HCEC 1CT (cell line): ENCODE data around the gene KANK4.

Source experiments
- DNase-seq: peaks from one replicate; pipeline ENCODE4 v3.0.0-alpha.2; 2017

Gene KANK4

GRCh38 chr1:62336995-62337705 is 17.9 kb upstream of the KANK4 start:
- no peak for DNase-seq

GRCh38 chr1:62336638-62336994 is 17.4 kb upstream of the KANK4 start:
- DNase-seq, result no peak

DNA sequence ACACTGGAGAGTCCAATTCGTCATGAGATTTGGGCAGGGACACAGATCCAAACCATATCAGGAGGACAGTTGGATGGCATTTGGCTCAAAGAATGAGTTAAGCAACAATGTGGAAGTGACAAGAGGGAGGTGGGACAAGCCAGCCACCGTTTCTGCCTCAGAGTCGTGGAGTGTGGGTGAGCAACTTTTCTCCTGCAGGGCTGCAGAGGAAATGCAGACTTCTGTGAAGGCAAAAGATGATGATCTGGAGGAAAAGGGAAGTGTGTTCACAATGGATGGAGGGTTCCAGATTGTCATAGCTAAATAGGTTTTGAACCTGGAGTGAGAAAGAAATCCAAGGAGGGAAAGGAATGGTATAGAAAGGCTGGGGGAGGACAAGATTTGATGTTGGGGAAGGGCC is 16.4 kb upstream of the KANK4 start:
- no peak for DNase-seq

GRCh38 chr1:62334434-62334985 is 15.3 kb upstream of the KANK4 start:
- DNase-seq, result no peak

GRCh38 chr1:62333441-62333840 is 14.2 kb upstream of the KANK4 start:
- no peak for DNase-seq

GRCh38 chr1:62327360-62328055 is 8.3 kb upstream of the KANK4 start:
- no peak for DNase-seq

GRCh38 chr1:62325681-62326080 is 6.4 kb upstream of the KANK4 start:
- no peak for DNase-seq

DNA sequence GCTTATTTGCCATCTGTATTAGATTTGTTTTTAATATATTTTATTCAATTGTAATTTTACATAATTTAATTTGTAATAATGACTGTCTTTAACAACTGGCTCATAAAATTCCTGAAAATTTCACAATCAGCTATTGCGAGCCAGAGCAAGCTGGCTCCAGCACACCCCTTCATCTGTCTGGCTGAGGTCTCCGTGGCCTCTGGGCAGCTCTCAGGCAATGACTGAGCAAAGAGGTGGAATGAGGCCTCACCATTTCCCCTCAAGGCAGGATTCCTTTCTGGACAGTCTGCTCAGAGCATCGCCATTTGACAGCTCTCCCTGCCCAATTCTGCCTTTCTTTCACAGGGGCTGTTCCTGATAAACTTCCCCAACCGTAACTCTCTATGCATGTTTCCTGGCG is 5.8 kb upstream of the KANK4 start:
- no peak for DNase-seq

DNA sequence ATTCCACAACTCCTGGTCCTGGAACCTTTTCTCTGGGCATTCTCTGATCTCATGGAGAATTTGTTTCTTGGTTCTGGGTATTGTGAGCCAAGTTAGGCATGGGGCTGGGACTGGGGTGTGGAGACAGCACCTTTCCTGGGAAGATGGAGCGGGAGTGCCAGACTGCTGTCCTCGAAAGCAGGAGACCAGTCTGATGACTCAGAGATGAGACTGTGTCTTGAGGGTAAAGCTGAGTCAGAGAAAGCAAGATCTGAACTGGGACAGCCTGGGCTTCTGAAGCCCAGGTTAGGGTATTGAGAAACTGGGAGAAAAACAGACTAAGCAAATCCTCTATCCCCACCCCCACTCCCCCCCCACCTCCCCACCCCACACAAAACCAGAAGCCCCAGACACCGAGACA is 2.2 kb upstream of the KANK4 start:
- peak; percentile 47 for DNase-seq

- no peak for DNase-seq
Measured at GRCh38 chr1:62318320-62318755, 896 bp downstream of the KANK4 start.

- DNase-seq, result no peak
Measured at GRCh38 chr1:62317021-62317768, 2.0 kb downstream of the KANK4 start.

DNA sequence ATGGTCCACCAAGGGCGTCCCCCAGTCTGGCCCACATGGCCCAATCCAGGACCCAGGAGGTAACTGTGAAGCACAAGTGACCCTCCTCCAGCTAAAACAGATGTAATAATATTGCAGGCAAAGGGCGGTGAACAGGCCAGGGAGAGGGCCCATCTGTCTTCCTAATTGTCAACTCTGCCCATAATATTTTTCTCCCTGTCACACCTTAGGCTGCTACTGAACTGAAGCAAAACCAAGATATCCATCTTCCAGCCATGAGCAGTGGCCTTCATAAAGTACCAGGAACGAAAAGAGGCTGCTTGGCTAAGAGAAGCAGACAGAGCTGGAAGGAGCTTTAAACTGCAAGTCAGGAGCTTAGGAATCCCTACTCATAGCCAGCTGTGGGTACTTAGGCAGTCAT is 3.1 kb downstream of the KANK4 start:
- no peak for DNase-seq

GRCh38 chr1:62315387-62315786 is 3.8 kb downstream of the KANK4 start:
- DNase-seq, result no peak

- DNase-seq, result no peak
Measured at GRCh38 chr1:62314454-62315350, 4.5 kb downstream of the KANK4 start.

GRCh38 chr1:62312698-62313097 is 6.5 kb downstream of the KANK4 start:
- no peak for DNase-seq

GRCh38 chr1:62311473-62311943 is 7.7 kb downstream of the KANK4 start:
- no peak for DNase-seq

DNA sequence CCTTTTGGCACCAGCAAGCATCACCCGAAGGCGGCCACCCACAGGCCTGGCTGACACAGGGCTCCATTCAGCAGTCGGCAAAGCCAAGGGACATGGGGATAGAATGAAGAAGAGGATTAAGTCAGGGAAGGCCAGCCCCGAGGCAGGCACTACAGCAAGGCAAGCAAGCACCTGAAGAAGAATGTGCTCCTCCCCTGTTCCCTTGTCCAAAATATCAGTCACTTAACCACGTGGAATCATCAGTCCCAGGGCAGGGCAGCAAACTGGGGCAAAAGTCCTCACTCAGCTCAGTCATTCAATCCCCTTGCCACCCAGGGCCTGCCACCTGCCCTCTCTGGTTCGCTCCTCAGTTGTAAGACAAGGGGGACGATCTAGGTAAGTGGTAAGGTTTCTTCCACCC is 9.3 kb downstream of the KANK4 start:
- no peak for DNase-seq

- no peak for DNase-seq
Measured at GRCh38 chr1:62308606-62309005, 10.6 kb downstream of the KANK4 start.

- DNase-seq, result no peak
Measured at GRCh38 chr1:62307895-62308492, 11.2 kb downstream of the KANK4 start.

- DNase-seq, result no peak
Measured at GRCh38 chr1:62307446-62307845, 11.8 kb downstream of the KANK4 start.

- no peak for DNase-seq
Measured at GRCh38 chr1:62306065-62306464, 13.2 kb downstream of the KANK4 start.

- DNase-seq, result no peak
Measured at GRCh38 chr1:62304975-62305374, 14.3 kb downstream of the KANK4 start.
